ENCODE results near the gene TDRD12.
"Not testable (repeated sequence)": the region's sequence is repeated elsewhere in the genome, so short reads cannot be mapped to it uniquely, and the experiment has no call there.

Gene TDRD12

GRCh38 chr19:32746631-32747196 lies 27.1 kb downstream of the TDRD12 start:
- not testable (repeated sequence) for DNase-seq (ENCODE audit: low spot score)

DNA sequence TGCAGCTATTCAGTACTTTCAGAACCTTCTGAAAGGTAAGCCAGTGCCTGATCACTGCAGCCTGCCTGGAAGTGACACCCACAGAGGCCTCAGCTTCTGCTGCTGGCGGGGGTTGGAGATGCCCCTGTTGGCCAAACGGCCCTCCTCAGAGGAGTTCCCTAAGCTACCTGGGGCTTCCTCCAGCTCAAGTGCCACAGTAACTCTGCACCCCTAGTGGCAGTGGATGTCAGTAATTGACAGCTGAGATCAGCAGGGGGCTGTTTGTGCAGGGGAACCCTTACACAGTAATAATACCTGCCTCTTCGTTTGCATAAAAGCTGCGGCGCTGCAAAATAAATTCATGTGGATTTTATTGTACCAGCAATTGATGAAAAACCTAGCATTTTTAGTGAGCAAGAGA lies 28.9 kb downstream of the TDRD12 start:
- DNase-seq (ENCODE audit: low spot score) = no peak

- no peak for DNase-seq (ENCODE audit: low spot score)
Observed at GRCh38 chr19:32748948-32749347, 29.4 kb downstream of the TDRD12 start.

DNA sequence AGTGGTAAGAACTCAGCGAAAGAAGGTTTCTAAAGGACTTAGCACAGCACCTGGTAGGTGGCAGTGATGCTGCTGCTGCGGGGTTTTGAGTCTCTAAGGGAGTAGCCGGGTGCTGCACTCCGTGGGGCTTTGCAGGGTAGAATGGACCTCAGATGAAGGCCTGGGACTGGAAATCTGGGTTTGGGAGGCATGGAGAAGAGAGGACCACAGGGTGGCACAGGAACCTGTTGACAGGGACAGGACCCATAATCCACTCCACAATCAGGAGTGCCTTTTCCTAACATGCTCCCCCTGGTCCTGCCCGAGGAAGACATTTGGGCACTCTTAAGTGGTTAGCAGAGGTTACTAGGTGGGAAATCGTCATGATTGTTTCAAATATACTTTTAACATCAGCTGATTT lies 29.8 kb downstream of the TDRD12 start:
- DNase-seq (ENCODE audit: low spot score) = no peak

- no peak for DNase-seq (ENCODE audit: low spot score)
Observed at GRCh38 chr19:32750441-32751055, 31.0 kb downstream of the TDRD12 start.

DNA sequence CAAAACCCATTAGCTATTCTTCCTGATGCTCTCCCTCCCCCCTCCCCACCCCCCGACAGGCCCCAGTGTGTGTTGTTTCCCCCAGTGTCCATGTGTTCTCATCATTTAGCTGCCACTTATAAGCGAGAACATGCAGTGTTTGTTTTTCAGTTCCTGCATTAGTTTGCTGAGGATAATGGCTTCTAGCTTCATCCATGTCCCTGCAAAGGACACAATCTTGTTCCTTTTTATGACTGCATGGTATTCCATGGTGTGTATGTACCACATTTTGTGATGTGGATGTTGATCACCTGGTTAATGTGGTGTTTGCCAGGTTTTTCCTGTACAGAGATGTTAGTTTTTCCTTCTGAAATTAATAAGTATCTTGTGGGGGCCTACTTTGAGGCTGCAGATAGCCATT lies 31.5 kb downstream of the TDRD12 start:
- no peak for DNase-seq (ENCODE audit: low spot score)

GRCh38 chr19:32757189-32757588 lies 37.6 kb downstream of the TDRD12 start:
- DNase-seq (ENCODE audit: low spot score) = no peak

- not testable (repeated sequence) for DNase-seq (ENCODE audit: low spot score)
Observed at GRCh38 chr19:32765365-32765764, 45.8 kb downstream of the TDRD12 start.

DNA sequence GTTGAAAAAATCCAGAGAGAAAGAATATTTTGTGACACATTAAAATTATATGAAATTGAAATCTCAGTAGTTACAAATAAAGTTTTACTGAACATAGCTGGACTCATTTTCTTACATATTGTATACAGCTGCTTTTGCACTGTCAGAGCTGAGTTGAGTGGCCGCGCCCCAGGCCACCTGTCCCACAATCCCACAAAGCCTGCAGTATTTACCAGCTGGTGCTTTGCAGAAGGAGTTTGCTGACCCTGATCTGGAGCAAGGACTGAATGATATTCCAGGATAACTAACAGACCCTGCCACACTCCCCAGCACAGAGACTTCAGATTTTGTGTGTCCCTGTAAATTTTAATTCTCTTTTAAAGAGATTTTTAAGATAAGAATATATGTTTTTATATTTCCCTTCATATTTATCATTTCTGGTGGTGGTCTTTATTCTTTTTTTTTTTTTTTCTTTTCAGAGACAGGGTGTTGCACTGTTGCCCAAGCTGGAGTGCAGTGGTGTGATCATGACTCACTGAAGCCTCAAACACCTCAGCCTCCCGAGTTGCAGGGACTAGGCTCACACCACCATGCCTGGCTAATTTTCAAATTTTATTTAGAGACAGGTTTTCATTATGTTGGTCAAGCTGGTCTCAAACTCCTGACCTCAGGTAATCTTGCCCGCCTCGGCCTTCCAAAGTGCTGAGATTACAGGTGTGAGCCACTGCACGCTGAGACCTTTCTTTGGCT lies 48.5 kb downstream of the TDRD12 start:
- DNase-seq (ENCODE audit: low spot score) = no peak

GRCh38 chr19:32771596-32771995 lies 52.0 kb downstream of the TDRD12 start:
- no peak for DNase-seq (ENCODE audit: low spot score)

GRCh38 chr19:32773126-32773525 lies 53.6 kb downstream of the TDRD12 start:
- no peak for DNase-seq (ENCODE audit: low spot score)

DNA sequence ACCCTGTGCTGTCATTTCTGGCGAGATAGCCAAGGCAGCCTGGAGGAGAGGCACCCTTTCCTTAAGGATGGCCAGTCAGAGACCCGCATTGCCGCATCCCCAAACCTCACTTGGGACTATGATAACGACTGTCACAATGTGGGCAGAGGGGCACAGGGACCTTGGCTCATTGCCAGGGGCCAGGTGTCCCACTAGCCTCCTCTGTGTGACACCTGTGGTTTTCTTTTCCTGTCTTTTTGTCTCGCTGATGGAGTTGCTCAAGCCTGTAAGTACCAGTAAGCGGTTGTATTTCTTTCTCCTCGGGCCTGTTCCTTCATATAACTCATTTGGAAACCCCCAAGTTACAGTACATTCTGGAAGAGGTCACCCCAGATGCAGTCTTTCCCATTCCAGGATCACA lies 59.5 kb downstream of the TDRD12 start:
- no peak for DNase-seq (ENCODE audit: low spot score)

- DNase-seq (ENCODE audit: low spot score) = no peak
Observed at GRCh38 chr19:32781280-32781679, 61.7 kb downstream of the TDRD12 start.

- DNase-seq (ENCODE audit: low spot score) = not testable (repeated sequence)
Observed at GRCh38 chr19:32782089-32782488, 62.5 kb downstream of the TDRD12 start.

DNA sequence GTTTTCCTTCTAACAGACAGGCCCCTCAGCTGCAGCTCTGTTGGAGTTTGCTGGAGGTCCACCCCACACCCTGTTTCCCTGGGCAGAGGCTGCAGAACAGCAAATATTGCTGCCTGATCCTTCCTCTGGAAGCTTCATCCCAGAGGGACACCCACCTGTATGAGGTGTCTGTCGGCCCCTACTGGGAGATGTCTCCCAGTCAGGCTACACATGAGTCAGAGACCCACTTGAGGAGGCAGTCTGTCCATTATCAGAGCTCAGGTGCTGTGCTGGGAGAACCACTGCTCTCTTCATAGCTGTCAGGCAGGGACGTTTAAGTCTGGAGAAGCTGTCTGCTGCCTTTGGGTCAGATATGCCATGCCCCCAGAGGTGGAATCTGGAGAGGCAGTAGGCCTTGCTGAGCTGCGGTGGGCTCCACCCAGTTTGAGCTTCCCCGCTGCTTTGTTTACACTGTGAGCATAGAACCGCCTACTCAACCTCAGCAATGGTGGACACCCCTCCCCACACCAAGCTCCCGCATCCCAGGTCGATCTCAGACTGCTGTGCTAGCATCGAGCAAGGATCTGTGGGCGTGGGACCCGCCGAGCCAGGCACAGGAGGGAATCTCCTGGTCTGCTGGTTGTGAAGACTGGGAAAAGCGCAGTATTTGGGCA lies 67.7 kb downstream of the TDRD12 start:
- not testable (repeated sequence) for DNase-seq (ENCODE audit: low spot score)

GRCh38 chr19:32787895-32788294 lies 68.3 kb downstream of the TDRD12 start:
- DNase-seq (ENCODE audit: low spot score) = not testable (repeated sequence)

DNA sequence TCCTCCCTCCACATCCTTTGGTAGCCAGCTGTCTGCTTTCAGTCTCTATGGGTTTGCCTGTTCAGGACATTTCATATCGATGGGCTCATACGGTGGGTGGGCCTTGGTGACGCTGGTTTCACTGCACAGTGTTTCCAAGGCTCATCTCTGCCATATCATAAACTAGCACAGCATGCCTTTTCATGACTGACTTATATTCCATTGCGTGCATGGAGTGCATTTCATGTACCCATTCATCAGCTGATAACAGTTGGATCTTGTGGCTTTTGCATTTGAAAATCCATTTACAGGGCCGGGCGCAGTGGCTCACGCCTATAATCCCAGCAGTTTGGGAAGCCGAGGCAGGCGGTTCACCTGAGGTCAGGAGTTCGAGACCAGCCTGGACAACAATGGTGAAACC lies 69.9 kb downstream of the TDRD12 start:
- no peak for DNase-seq (ENCODE audit: low spot score)

GRCh38 chr19:32798201-32798600 lies 78.6 kb downstream of the TDRD12 start:
- DNase-seq (ENCODE audit: low spot score) = no peak

- no peak for DNase-seq (ENCODE audit: low spot score)
Observed at GRCh38 chr19:32800191-32800590, 80.6 kb downstream of the TDRD12 start.

- no peak for DNase-seq (ENCODE audit: low spot score)
Observed at GRCh38 chr19:32800754-32801153, 81.2 kb downstream of the TDRD12 start.

- DNase-seq (ENCODE audit: low spot score) = no peak
Observed at GRCh38 chr19:32802840-32803239, 83.3 kb downstream of the TDRD12 start.

DNA sequence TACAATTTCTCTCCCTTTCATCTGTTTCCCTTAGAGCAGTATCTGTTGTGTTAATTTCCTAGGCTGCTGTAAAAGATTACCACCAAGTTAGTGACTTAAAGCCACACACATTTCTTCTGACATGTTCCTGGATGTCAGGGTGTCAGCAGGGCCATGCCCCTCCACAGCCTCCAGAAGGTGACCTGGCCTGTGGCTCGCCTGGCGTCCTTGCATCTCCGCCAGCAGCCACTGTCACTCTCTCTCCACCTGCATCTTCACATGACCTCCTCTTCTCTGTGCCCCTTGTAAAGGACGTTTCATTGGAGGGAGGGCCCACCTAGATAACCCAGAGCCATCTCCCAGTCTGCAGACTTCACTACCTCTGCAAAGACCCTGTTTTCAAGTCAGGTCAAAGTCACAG lies 88.7 kb downstream of the TDRD12 start:
- no peak for DNase-seq (ENCODE audit: low spot score)

- no peak for DNase-seq (ENCODE audit: low spot score)
Observed at GRCh38 chr19:32809254-32809653, 89.7 kb downstream of the TDRD12 start.
